RKO (cell line): ENCODE measurements around the gene ZNF580.

ENCODE experiments used
- DNase-seq: peaks from one replicate; pipeline ENCODE4 v3.0.0-alpha.2; 2016; ENCODE audit warnings: low spot score

Gene ZNF580

DNA sequence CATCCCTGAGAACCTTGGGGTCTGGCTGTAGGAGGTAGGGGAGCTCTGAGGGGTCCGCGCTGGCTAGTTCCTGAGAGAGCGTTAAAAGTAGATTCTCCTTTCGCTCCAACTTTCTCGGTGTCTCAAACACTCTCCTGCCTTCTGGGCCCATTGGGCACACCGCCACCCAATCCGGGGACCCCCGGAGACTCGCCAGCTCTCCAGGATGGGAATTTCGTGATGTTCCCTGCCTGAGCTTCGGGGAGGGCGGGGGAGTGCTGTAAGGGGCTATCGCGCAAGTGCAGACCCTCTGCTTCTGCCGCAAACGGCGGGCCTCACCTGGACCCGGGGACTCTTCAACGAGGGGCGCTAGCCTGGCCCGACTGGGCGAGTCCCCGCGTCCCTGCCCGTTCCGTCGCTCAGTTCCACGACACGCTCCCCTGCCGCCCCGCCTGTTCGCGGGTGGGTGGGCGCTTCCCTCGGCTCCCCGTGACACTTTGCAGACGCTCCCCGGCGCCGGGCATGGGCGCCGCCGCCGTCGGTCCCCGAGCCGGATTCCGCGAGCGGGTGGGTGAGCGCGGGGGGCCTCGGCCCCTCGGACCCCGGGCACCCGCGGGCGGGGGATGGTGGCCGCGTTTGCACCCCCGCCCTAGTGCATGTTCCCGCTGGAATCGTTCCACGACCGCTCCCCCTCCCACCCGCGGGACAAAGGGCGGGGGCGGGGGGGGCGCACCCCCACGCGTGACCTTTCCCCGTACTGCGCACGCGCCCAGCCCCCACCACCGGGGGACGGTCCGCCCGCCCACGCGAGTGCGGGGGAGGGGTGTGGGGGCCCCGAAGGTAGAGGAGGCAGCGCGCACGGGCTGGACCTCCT is 7.2 kb downstream of the ZNF580 start, which contains the start of gene CCDC106:
Gene CCDC106 (plus strand): TSS at position 481 of the 853 bp plus-strand sequence. CDS start 835 bp downstream, outside the sequence.
- no peak for DNase-seq

DNA sequence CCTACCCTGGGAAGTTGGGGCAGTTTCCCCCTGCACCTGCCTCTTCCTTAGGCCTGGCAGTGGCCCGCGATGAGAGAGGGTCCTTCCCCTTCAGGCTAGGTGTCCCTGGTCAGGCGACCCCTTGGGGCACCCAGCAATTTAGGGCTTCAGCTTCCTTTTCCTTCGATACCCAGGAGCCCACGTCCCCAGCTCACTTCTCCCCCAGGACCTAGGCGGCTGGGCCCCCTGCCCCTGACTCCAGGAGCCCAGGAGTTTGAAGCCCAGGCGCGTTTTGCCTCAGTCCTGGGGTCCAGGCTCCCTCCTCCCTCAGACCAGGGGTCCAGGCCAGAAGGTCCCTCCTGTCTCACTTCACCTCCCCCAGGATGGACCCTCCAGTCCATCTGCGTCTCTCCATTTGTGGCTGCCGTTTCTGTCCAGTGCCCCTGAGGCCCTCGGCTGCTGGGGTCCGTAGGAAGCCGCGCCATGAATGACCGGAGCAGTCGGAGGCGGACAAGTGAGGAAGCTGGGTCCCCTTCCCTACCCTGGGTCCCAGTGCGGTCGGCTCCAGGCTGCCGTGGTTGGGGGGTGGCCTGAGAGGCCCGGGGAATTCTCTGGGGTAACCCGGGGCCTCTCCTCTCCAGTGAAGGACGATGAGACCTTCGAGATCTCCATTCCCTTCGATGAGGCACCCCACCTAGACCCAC is 7.9 kb downstream of the ZNF580 start:
- DNase-seq, result no peak

DNA sequence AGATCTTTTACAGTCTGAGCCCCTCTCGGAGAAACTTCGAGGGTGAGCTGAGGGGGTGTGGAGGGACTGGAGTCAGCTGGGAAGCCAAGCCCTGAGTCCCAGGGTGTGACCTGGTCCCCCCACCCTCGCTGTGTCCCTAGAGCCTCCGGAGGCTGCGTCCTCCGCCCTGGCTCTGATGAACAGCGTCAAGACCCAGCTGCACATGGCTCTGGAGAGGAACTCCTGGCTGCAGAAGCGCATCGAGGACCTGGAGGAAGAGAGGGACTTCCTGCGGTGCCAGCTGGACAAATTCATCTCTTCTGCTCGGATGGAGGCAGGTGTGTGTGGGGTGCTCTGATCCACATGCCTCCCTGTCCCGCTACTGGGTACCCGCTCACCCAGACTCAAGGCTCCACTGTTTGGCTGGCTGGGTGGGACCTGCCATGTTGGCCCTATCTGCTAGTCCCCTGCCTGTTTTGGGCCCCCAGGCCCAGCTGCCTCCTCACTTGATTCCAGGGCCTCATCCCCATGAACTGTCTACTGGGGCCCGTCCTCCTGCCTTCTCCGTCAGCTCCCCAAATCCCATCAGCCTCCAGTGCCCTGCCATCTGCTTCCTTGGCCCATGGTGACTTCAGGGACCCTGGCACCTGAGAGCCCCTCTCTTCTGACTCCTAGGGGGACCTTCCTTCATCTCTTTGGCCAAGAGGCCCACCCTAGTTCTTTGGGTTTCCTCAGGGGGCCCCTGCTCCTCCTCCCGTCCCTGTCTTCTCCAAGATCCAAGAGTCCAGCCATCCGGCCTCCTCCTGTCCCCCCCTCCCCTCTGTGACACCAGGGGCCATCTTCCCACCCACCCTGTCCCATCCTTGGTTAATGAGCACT is 8.7 kb downstream of the ZNF580 start:
- DNase-seq, result no peak

DNA sequence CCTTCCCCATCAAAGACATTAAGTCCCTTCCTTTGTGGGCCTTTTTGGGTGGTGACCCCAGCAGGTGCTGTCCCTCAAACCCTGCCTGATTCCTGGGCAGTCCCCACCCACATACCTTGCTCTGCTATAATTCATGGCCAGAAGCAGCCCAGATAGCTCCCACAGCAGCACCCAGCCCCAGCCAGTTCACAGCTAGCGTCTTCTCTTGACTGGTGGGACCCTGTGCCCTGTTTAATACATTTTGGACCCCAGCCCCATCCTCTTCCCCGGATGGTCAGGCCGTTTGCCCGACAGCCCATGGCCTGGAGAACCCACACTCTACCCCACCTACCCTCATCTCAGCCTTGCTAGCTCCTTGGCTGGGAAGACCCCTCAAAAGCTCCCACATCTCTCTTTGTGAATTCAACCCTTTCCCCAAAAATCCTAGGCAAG is 9.3 kb downstream of the ZNF580 start:
- DNase-seq, result no peak

DNA sequence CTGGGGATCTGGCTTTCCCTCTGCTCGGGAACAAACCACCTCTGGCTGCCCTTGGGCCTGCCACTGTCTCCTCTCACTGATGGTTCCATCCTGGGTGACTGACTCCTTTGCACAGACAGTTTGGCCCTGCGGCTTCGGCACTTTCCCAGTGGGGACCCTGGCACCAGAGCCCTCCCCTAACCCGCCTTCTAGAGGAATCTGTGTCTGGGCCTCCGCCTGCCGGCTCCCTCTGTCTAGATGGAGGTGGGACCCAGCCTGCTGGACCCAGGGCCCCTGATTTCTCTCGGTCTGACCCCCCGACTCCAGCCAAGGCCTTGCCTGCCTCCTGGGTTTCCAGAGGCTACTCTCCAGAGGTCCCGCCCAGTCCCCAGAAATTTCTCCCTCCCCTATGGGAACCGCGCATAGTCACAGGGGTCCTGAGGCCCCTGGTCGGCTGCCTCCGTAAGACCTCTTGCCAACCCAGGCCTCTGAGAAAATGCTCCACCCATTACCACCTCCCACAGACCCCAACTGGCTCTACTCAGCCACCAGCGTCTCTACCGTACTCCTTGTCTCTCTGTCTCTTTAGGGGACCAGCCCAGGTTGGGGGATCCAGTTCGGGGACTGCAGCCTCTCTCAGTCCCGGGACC is 9.9 kb downstream of the ZNF580 start:
- no peak for DNase-seq

DNA sequence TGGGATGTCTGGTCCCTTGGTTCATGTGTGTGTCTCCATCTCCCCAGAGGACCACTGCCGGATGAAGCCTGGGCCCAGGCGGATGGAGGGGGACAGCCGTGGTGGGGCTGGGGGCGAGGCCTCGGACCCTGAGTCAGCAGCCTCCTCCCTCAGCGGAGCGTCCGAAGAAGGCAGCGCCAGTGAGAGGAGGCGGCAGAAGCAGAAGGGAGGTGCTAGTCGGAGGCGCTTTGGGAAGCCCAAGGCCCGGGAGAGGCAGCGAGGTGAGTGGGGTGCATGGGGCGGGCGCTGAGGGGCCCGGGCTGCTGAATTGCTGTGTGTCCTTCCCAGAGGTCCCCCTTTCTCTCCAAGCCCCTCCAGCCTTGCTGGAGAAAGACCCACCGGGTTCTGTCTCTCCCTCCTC is 10.4 kb downstream of the ZNF580 start:
- DNase-seq, result no peak

DNA sequence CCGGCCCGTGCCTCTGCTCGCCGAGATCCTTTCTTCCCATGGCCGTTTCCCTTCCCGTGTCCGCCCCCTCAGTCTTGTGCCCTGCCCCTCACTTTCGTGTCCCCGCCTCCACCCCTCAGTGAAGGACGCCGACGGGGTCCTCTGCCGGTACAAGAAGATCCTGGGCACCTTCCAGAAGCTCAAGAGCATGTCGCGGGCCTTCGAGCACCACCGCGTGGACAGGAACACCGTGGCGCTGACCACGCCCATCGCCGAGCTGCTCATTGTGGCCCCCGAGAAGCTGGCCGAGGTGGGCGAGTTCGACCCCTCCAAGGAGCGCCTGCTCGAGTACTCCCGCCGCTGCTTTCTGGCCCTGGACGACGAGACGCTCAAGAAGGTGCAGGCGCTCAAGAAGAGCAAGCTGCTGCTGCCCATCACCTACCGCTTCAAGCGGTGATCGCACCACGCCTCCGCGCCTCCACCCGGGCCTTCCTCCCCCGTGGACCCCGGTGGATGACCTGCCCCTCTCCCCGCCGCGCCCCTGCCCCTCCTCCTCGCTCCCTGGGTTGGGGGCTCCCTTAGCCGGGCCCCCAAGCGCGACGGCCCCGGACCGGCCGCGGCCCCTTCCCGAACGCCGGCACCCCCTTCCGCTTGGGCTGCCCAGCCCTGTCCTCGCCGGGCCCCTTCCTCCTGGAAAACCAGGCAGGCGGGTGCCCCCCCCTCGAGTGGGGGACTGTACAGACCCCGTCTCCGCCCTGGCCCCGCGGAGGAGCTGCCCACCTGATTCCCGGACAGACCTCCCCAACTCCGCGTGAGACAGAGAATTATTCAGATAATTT is 11.7 kb downstream of the ZNF580 start:
- no peak for DNase-seq

DNA sequence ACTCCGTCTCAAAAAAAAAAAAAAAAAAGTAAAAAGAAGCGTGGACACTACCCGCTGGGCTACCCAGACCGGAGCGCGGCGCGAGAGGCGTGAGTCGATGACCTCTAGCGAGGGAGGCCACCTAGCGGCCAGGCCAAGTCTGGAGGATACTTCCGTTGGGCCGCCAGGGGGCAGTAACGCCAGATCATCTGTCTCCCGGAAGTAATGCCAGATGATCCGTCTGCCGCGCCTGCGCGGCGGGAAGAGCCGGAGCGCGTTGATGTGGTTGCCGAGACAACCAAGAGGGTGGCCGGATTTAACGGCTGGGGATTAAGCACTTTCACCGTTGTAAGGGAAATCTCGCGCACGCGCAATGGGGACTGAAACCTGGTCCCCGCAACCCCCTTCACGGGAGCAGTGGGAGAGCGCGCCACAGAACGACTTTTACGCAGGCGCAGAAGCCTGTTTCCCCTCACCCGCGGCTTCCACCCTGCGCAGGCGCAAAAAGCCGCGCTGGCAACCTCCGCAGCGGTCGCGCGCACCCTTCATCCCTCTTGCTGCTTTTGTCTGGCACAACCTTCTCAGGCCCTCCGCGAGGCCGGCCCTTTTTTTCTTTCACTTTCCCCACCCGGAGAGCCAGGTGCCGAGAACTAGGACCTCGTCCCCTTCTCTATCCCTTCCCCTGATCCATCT is 13.0 kb downstream of the ZNF580 start:
- peak; percentile 98 for DNase-seq

DNA sequence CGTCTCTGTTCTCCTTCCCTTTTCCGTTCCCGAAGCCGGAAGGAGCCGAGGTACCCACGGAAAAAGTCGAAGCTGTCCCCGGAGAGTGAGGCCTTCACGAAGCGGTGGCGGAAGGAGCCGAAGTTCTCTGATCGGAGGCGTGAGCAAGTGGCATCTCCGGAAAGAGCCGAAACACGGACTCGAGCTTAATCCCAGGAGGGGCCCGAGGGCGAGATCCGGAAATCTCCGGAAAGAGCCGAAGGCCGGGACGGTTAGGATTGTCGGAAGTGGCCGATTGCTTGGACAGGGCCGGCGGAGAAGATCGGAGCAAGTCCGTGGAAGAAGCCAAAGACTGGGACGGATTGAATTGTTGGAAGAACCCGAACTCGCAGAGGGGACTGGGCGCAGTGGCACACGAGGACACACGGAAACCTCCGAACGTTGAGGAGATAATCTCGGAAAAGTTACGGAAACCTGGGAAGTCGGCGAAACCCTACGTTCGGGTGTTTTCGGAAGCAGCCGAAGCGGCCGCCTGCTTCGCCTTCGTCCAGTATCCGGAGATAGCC is 13.6 kb downstream of the ZNF580 start:
- peak; percentile 99 for DNase-seq

DNA sequence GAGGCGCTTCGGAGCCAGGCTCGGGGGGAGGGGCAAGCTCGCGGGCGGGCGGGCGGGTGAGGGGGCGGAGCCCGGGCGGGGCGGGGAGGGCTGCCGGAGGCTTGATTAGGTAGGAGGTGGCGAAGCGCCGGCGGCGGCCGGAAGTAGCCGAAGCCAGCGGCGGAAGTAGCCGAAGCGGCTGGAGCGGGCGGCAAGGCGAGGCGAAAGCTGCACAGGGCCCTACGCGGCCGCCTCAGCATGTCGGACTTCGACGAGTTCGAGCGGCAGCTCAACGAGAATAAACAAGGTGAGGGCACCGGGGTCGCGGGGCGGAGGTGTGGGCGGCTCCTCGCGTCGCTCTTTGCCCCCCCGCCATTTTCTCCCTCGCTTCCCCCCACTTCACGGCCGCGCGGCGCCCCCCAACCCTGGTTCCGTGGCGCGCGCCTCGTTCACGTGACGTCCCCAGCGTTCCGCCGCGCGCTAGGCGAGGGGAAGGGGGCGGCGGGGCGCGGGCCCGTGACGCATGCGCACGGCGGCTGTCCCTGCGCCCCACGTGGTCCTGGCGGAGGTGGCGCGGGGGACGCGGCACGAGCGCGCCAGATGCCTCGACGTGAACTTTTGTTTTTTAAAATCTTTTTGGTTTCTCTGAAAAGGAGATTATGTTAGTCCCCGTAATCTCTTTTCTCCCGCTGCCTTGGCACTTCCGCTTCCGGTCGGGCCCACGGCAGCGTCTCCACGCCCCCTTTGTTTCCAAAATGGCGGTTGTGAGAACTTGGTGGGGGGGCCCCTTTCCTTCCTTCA is 14.3 kb downstream of the ZNF580 start, which contains the start of gene U2AF2:
Gene U2AF2 (plus strand): TSS at position 168 of the 780 bp plus-strand sequence. CDS start 70 bp downstream, at position 238.
- DNase-seq, result peak; percentile 94

DNA sequence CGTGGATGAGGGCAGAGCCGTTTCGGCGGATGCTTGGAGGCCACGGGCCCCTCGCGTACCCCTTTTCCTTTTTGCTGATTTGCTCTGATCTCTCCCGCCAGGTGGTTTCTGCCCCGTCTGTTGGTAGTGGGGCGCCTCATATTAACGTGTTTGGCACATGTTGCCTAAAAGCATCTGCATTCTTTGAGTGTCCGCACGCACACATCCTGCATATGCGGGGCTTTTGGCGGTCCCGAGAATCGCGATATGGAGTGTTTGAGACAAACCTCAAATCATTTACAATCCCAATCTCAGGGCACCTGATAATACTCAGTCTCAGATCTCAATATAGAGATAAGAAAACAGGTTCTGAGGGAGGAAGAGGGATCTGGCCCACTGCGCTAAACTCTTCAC is 14.8 kb downstream of the ZNF580 start:
- DNase-seq, result no peak

DNA sequence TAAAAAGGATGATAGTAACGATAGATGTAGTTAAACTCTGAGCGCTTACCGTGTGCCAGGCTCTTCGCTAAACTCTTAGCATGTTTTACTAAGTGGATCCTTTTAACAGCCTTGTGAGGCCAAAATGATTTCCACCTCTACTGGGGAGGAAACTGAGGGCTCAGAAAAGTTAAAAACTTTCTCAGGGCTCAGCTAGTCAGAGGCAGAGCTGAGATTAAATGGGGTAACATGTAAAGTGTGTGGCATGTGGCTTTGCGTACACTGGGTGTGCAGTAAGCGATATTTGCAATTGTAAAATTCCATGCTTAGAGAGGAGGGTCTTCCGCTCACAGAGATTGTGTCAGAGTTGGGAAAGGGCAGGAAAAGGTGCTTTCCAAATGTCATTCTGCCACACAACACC is 15.8 kb downstream of the ZNF580 start:
- no peak for DNase-seq

DNA sequence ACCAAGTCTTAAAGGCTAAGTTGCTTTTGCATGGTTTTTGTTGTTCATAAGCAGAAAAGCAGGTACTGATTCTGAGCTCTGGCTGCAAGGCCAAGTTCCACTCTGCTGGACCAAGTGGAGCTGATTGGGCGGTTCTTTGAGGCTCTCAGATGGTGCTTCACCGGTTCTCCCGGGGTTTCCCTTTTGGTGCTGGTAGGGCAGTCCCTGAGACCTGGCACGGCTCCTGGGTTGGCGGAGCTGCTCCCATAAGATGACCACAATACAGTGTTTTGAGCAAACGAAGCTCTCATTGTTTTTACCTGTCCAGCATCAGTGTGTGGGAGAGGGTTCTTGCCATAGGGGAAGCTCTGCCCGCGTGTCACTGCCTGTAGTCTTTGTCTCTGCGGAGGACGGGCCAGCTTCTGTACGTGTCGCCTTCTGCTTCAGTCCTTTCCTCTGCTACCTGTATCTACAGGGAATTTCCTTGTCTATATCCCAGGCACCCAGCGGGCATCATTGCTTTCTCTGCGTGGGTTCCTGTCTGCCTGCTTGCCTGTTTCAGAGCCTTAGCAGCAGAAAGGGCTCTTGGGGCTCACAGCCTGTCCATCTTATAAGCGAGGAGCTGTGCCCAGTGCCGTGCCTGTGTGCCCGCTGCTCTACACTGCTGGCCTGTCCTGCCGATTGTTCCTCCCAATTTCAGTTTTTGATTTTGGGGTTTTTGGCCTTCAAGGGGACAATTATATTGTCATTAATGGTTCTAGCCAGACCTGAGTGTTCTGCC is 16.4 kb downstream of the ZNF580 start:
- peak; percentile 39 for DNase-seq

DNA sequence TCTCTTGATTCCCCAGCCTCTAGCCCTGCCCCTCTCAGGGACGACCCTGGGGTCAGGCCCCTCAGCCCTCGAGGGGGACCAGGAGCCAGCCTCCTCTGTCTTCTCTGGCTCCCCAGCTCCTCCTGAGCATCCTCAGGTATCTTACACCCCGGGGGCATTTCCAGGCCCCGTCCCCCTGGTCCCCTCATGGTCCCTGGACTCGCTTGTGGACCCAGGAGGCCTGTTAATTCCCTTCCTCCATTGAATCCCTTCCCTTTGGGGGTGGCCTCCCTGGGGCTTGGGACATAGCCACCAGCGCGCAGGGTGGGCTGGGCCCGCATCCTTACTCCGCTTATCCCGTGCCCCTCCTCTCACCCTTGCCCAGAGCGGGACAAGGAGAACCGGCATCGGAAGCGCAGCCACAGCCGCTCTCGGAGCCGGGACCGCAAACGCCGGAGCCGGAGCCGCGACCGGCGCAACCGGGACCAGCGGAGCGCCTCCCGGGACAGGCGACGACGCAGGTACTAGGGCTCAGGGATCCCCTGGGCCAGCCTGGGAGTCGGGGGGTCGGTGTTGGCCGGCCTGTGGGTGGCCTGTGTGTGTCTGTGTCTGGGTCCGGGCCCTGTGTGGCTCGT is 18.2 kb downstream of the ZNF580 start:
- DNase-seq, result no peak

DNA sequence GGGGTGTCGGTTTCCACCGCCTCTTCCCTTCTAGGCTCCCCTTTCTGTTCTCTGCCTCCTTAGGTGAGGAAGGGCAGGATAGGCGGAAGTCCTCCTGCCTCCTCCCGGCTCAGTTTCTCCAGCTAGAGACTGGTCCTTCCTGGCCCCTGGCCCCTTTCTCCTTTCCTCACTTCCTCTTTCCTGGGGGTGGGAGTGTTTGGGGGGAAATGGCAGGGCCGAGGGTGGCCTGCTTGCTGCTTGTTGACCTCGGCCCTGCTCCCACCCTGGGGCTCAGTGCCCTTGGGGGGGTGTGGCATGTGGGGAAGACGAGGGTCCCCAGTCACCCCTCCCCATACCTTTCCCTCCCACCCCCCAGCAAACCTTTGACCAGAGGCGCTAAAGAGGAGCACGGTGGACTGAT is 19.0 kb downstream of the ZNF580 start:
- DNase-seq, result no peak

DNA sequence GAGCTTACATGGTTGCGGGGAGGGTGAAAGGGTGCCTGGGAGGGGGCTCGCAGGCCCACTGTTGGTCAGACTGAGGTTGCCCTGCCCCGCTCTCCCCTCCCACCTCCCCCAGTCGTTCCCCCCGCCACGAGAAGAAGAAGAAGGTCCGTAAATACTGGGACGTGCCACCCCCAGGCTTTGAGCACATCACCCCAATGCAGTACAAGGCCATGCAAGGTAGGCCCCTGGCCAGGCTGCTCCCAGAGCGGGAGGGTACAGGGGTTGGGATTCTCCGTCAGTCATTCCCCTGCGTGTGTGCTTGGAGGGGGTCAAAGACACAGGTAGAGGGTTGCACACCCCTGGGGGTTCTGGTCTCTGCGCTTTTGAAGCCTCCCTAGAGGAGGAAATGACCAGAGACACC is 19.6 kb downstream of the ZNF580 start:
- DNase-seq, result no peak

DNA sequence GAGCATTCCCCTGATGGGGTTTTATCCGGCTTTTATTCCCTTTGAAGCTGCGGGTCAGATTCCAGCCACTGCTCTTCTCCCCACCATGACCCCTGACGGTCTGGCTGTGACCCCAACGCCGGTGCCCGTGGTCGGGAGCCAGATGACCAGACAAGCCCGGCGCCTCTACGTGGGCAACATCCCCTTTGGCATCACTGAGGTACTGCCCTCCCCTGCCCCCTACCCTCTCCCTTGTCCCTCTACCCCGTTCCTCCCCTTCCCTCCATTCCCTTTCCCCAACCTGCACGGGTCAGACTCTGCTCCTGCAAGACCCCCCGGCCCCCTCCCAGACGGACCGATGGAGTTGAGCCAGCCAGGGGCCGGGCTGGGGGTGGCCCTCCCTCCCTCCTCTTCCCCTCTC is 20.2 kb downstream of the ZNF580 start:
- no peak for DNase-seq

DNA sequence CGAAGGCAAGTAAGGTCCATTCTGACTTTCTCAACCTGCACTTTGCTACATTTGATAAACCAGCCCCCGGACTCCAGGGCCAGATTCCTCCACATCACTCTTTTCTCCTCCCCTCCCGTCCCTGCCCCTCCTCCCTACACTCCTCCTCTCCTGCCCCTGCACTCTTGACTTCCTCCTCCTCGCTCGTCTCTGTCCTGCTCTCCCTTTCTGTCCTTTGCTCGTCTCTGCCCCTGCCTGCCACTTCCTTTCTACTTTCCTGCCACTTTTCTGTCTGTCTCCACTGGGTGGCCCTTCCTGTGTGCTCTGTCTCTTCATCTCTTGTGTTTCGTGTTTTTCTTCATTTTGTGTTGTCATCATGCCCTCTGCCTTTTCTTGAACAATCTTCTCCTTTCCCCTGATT is 21.0 kb downstream of the ZNF580 start:
- no peak for DNase-seq
